Thymus (tissue), 11 donors: ENCODE results near the gene GRID2. TPM values are rescaled to one million over a fixed set of nuclear protein-coding genes. Genes with fewer than 3 reads are reported as not detected.

Source experiments
- DNase-seq, 9 donors: peaks; one replicate each; pipeline ENCODE4 v3.0.0-alpha.2; 2013; ENCODE audit warnings: low spot score in 9 of 9, low read depth in 6 of 9, missing footprints in 1 of 9
- H3K27ac ChIP-seq, 2 donors: one replicate each; pipeline ENCODE4 v1.5.1; 2013; ENCODE audit warnings: control low read depth in 1 of 2, low read depth in 1 of 2, low read length in 1 of 2, mild to moderate bottlenecking in 1 of 2, moderate library complexity in 1 of 2
- H3K27me3 ChIP-seq, 2 donors: one replicate each; pipeline ENCODE4 v1.5.1; 2013; ENCODE audit warnings: low read length in 1 of 2; ENCODE audit not compliant: control insufficient read depth in 2 of 2, insufficient read depth in 1 of 2
- H3K36me3 ChIP-seq, 2 donors: one replicate each; pipeline ENCODE4 v1.5.1; 2013; ENCODE audit warnings: low read length in 1 of 2, mild to moderate bottlenecking in 1 of 2, moderate library complexity in 1 of 2; ENCODE audit not compliant: control insufficient read depth in 2 of 2, insufficient read depth in 2 of 2
- H3K4me1 ChIP-seq, 2 donors: one replicate each; pipeline ENCODE4 v1.5.1; 2013; ENCODE audit warnings: low read length in 2 of 2; ENCODE audit not compliant: control insufficient read depth in 2 of 2, insufficient read depth in 2 of 2
- H3K4me3 ChIP-seq, 2 donors: one replicate each; pipeline ENCODE4 v1.5.1; 2013; ENCODE audit warnings: low read length in 2 of 2, control low read depth in 1 of 2, mild to moderate bottlenecking in 1 of 2
- H3K9me3 ChIP-seq, 2 donors: one replicate each; pipeline ENCODE4 v1.5.1; 2013; ENCODE audit warnings: low read length in 1 of 2, mild to moderate bottlenecking in 1 of 2; ENCODE audit not compliant: control insufficient read depth in 2 of 2, insufficient read depth in 1 of 2
- WGBS: extraction: QIAGEN DNeasy Blood & Tissue Kit; methylation state at CpG from one replicate; pipeline ENCODE4 v1.1.7; 2013; 5-methylcytosine and 5-hydroxymethylcytosine counted together
- polyA plus RNA-seq: library from polyadenylated mRNA; stranded (reverse); fragments of 200-250 nt; gene quantifications from one replicate; pipeline ENCODE4 v1.2.3, GENCODE V29; 2013
- total RNA-seq: library from RNA; stranded (reverse); fragments of 120-200 nt; gene quantifications from one replicate; pipeline ENCODE4 v1.2.4, GENCODE V29; 2013
- donor health status: healthy.

The GRID2 gene
- total and polyA plus RNA-seq, 2 donors = 0.05 to 0.09 TPM

DNA sequence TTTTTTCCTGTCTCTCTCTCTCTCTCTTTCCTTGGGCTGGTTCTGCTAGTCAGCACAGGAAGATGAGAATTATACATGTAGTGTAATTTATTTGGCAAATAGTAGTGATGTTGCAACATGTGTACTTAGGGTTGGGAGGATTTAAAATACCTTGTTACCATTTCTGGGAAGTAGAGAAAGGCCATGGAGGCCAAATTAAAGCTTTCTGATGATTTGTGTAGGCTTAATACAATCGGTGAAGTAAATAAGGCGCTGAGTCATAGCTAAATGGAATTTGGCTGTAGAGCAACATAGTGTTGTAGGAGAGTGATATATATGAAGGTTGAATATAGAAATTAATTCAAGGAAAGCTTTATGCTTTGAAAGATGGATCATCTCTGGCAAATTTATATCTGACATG, 295.3 kb downstream of the GRID2 start:
- WGBS = 96% methylated on average over 2 of the region's 2 CpGs
- no peak overlapping the region for H3K27ac ChIP-seq
- DNase-seq = no peak

DNA sequence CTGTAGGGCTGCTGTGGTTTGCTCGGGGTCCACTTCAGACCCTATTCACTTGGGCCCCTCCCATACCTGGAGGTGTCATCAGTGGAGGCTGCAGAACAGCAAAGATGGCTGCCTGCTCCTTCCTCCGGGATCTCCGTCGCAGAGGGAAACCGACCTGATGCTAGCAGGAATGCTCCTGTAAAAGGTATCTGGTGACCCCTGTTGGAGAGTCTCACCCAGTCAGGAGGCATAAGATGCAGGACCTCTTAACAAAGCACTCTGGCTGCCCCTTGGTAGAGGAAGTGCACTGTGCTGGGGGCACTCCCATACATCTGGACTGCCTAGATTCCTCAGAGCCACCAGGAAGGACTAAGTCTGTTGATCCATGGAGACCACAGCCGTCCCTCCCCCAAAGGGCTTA, 296.9 kb downstream of the GRID2 start:
- WGBS = 89% methylated on average over 6 of the region's 6 CpGs
- Histone ChIP-seq H3K27me3 (no peaks in the 10 kb centered on the region), H3K27ac (no peak overlapping the region), H3K4me3 (no peak overlapping the region), H3K36me3 (no peaks in the 10 kb centered on the region), H3K9me3 (no peaks in the 10 kb centered on the region), H3K4me1 (no peaks in the 10 kb centered on the region)
- no peak for DNase-seq

More for the DNA sequence above, 295.3 kb downstream of the GRID2 start:
- no peak overlapping the region for H3K4me3 ChIP-seq
- H3K4me1 ChIP-seq = no peaks in the 10 kb centered on the region
- H3K27me3 ChIP-seq = no peaks in the 10 kb centered on the region
- no peaks in the 10 kb centered on the region for H3K36me3 ChIP-seq
- H3K9me3 ChIP-seq = no peaks in the 10 kb centered on the region

DNA sequence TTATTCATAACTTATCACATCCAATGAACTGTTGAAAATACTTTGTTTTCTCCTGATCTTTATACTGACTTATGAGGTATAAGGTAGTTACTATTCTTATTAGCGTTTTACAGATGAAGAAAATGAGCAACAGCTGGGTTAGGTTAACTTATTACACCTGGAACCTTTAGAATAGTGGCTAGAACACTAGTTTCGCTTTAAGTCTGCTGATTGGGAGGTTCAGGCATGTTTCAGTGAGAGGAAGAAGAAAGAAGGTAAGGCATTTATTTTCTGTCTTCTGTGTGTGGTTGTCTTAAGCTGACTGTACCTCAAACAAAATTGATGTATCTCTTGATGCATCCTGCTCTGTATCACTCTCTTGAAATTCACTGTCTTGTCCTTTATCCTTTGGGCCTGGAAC, 302.5 kb downstream of the GRID2 start:
- 88% methylated on average over 2 of the region's 2 CpGs for WGBS
- no peak for DNase-seq
- Histone ChIP-seq H3K4me1 (no peaks in the 10 kb centered on the region), H3K36me3 (no peaks in the 10 kb centered on the region), H3K4me3 (no peak overlapping the region), H3K9me3 (no peaks in the 10 kb centered on the region), H3K27me3 (no peaks in the 10 kb centered on the region), H3K27ac (no peak overlapping the region)

DNA sequence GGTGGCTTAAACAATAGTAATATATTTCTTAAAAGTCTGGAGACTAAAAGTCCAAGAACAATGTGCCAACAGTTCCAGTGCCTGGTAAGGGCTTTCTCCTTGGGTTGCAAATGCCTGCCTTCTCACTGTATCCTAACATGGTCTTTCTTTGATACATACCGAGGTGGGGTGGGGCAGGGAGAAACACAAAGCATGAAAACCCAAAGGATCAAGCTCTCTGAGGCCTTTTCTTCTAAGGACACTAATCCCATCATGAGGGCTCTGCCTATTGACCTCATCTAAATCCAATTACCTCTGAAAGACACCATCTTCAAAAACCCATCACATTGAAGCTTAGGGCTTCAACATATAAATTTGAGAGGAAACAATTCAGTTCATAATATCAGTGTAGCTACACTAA, 311.3 kb downstream of the GRID2 start:
- Histone ChIP-seq H3K27me3 (no peaks in the 10 kb centered on the region), H3K9me3 (no peaks in the 10 kb centered on the region), H3K4me3 (no peak overlapping the region), H3K36me3 (no peaks in the 10 kb centered on the region), H3K27ac (no peak overlapping the region), H3K4me1 (no peaks in the 10 kb centered on the region)
- 68% methylated on average over 1 of the region's 1 CpG for WGBS
- no peak for DNase-seq

DNA sequence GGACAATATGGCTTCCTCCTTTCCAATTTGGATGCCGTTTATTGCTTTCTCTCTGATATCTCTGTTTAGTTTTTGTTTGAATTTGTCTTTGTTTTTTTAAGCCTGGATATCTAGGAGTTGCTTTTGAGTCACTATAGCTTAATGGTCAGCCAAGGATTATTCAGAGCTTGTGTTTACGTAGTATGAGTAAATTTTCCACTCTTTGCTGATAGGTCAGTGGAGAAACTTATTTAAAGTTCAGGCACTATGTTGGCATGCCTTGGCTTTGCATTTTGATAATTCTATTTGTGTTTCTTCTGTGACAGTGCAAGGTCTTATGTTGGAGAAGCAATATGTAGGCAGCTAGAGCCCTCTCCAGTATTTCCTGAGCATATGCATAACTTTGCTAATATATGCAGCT, 315.2 kb downstream of the GRID2 start:
- Histone ChIP-seq H3K27ac (no peak overlapping the region), H3K9me3 (no peaks in the 10 kb centered on the region), H3K4me3 (no peak overlapping the region), H3K36me3 (no peaks in the 10 kb centered on the region), H3K27me3 (no peaks in the 10 kb centered on the region), H3K4me1 (no peaks in the 10 kb centered on the region)
- DNase-seq = no peak
- WGBS = 90% methylated on average over 2 of the region's 2 CpGs

DNA sequence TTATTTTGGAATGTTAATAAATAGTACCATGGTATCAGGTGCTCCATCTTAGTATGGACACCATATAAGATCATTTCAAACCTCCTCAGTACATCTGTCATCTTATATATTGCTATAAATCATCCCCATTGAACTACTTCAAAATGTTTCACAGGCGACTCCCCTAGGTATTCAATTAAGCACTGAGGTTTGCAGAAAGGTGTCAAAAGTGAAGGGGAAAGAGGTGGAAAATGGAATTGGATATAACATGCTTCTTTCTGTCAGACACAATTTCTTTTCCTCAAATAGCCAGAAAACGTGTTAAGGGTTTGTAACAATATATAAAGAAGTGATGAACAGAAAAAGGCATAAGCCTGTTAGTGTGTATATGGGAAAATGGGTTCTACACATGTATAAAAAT, 325.5 kb downstream of the GRID2 start:
- H3K4me1 ChIP-seq = no peaks in the 10 kb centered on the region
- no peaks in the 10 kb centered on the region for H3K36me3 ChIP-seq
- no peaks in the 10 kb centered on the region for H3K27me3 ChIP-seq
- 82% methylated on average over 2 of the region's 2 CpGs for WGBS
- DNase-seq = no peak
- no peaks in the 10 kb centered on the region for H3K9me3 ChIP-seq
- no peak overlapping the region for H3K27ac ChIP-seq
- H3K4me3 ChIP-seq = no peak overlapping the region

DNA sequence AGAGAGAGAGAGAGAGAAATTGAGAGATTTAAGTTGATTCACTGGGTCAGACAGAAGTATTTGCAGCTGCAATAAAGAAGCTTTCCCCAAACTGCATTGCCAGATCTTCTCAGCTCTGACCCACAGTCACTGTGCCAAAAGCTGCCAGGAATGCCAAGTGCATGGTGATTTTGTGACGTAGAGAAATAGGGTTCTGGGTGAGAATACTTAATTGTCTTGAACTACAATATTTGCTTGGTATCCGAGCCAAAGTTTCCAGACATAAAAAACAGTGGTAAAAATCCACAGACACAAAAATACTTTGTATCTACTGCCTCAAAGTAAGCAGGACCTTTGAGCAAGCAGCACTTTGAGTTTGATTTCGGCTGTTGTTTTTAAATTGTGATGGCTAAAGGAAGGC, 331.1 kb downstream of the GRID2 start:
- H3K9me3 ChIP-seq = no peaks in the 10 kb centered on the region
- no peak overlapping the region for H3K27ac ChIP-seq
- H3K4me3 ChIP-seq = no peak overlapping the region
- no peaks in the 10 kb centered on the region for H3K36me3 ChIP-seq
- DNase-seq = no peak
- 91% methylated on average over 3 of the region's 3 CpGs for WGBS
- H3K4me1 ChIP-seq = no peaks in the 10 kb centered on the region
- no peaks in the 10 kb centered on the region for H3K27me3 ChIP-seq

DNA sequence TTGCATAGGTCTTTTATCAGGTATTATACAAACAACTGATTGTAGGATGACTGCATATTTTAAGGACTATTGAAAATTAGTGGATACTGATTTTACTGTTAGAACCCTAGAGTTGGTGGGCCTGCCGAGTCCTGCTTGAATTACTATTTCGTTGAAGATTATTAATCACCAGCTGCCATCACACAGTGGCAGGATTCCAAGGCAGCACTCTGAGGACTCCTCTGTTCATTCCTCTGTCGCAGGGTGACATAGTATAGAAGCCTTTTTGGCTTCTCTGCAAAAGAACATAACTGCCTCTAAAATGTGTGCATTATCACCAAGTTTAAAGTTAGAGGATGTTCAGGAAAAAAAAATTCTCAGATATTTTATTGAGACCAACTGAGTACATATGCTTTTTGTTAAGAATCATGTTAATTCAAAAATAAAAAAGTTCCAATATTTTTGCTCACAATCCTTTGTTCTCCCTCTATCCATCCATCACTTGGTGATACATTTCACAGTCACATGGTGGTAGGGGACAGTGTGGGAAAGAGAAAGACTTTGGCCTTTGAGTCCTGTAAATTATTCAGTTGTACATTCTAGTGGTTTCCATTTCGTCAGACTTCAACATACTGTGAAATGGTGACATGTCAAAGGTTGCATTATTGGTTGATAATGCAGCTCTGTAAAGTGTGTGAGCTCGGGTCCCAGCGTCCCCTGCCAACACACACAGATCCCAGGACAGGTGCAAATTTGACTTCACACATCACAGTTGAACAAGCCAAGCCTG, 332.5 kb downstream of the GRID2 start:
- H3K27ac ChIP-seq = no peak overlapping the region
- H3K27me3 ChIP-seq = no peaks in the 10 kb centered on the region
- H3K36me3 ChIP-seq = no peaks in the 10 kb centered on the region
- no peak for DNase-seq
- H3K4me3 ChIP-seq = no peak overlapping the region
- no peaks in the 10 kb centered on the region for H3K4me1 ChIP-seq
- H3K9me3 ChIP-seq = no peaks in the 10 kb centered on the region
- WGBS = 84% methylated on average over 6 of the region's 6 CpGs

DNA sequence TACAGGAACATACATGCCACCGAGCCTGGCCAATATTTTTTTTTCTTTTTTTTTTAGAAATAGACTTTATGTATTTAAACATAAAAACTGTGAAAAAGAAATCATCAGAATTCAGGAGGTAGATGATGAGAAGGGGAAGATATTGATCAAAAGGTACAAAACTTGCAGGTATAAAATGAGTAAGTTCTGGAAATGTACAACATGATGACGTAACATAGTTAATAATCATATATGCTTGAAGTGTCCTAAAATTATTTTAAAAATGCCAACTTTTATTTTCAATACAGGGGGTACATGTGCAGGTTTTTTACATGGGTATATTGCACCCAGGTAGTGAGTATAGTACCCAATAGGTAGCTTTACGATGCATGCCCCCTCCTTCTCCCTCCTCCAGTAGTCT, 337.6 kb downstream of the GRID2 start:
- Histone ChIP-seq H3K27me3 (no peaks in the 10 kb centered on the region), H3K36me3 (no peaks in the 10 kb centered on the region), H3K4me3 (no peak overlapping the region), H3K4me1 (no peaks in the 10 kb centered on the region), H3K27ac (no peak overlapping the region), H3K9me3 (no peaks in the 10 kb centered on the region)
- WGBS = 95% methylated on average over 3 of the region's 3 CpGs
- DNase-seq = no peak
